GM12873 (cell line): ENCODE measurements around the gene BIRC7.

Experiments
- TF ChIP-seq, protein P1 (sequence below): IDR thresholded peaks from 2 replicates; pipeline ENCODE4 v1.5.1; 2012; ENCODE audit warnings: low read depth, mild to moderate bottlenecking, moderate library complexity, low read length, control low read depth; ENCODE audit not compliant: insufficient read depth; ENCODE audit errors: missing control alignments

BIRC7 gene

DNA sequence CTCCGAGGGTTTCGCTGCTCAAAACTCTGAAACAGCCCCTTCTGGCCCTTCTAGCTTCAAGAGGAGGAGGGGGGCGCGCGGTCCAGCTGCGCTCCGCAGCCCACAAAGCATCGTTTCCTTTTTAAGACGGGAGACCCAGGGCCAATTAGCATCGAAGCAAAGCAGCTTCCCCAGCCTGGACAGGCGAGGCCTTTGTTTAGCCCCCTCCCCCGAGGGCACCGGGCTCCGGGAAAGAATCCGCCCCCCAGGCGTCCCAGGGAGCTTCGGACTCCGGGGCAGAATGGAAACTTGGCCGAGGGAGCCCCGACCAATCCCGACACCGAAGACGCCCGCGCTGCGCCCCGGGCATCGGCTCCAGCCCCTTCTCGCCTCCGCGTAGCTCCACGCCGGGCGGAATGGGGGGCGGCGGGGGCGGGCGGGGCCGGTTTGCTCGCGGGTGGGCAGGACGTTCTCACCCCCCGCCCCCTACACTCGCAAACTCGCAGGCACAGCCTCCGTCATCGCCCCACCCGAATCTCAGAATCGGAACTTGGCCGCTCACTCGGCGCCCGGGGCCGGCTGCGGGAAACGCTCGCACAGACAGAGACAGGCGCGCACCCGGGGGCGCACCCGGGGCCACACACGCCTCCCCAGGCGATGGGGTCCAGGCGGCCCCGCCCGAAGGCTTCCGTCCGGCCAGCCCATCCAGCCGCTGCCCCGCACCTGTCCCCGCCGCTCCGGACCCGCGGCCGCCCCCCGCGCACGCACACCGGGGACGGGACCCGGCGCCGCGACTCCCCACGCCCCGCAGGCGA lies 17.9 kb downstream of the BIRC7 start:
- TF ChIP-seq, protein P1, sequence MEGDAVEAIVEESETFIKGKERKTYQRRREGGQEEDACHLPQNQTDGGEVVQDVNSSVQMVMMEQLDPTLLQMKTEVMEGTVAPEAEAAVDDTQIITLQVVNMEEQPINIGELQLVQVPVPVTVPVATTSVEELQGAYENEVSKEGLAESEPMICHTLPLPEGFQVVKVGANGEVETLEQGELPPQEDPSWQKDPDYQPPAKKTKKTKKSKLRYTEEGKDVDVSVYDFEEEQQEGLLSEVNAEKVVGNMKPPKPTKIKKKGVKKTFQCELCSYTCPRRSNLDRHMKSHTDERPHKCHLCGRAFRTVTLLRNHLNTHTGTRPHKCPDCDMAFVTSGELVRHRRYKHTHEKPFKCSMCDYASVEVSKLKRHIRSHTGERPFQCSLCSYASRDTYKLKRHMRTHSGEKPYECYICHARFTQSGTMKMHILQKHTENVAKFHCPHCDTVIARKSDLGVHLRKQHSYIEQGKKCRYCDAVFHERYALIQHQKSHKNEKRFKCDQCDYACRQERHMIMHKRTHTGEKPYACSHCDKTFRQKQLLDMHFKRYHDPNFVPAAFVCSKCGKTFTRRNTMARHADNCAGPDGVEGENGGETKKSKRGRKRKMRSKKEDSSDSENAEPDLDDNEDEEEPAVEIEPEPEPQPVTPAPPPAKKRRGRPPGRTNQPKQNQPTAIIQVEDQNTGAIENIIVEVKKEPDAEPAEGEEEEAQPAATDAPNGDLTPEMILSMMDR, result no peak

DNA sequence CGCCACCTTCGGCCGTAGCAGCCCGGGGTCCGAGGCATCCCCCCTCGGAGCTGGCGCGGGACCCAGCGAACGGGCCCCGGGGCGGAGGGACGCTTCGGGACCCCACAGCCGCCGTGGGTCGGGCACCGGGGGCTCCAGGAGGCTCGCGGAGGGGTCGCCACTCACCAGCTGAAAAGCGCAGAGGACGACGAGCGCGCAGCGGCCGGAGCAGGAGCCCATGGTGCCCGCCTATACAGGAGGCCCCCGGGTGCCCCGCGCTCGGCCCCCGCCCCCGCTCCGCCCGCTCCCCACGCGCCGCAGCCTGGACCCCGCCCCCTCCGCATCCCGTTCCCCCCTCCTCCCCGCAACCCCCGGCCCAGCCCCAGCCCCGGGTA lies 18.5 kb downstream of the BIRC7 start, which contains the start of gene NKAIN4:
Gene NKAIN4 (minus strand): TSS at position 232 of the 374 bp plus-strand sequence. CDS start 13 bp downstream, at position 219.
- TF ChIP-seq, protein P1, result no peak

DNA sequence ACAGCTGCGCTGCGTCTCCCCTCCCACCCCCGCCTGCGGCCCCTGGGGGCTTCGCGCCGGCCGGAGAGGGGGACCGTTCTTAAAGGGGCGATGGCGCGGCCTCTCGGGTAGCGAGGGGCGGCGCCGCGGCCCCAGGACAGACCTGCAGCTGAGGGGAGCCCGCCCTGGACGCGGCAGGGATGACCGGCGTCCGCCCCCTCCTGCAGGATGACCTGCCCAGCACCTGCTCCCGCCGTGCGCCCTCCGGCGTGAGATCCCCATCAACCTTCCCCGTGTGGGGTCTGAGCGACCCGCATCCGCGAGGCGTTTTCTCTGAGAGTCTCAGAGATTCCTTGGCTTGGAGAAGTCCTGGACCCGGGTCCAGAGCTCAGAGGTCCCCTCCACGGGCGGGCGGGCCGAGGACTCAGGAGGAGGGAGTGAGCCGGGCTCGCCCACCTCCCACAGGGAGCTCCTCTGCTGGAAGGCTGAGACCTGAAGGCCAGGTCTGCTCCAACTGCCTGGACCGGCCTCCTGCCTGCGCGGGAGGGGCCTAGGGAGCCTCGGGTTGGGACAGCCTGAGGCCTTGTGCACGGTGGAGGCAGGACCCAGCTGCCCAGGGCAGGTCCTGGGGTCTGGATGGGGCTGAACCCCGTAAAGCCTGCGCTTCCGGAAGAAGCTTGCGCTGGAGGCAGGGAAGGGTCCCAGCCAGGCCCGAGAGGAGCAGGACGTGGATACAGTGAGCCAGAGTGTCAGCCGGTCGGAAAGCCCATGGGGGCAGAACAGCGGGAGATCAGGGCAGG lies 19.1 kb downstream of the BIRC7 start:
- TF ChIP-seq, protein P1, result no peak

DNA sequence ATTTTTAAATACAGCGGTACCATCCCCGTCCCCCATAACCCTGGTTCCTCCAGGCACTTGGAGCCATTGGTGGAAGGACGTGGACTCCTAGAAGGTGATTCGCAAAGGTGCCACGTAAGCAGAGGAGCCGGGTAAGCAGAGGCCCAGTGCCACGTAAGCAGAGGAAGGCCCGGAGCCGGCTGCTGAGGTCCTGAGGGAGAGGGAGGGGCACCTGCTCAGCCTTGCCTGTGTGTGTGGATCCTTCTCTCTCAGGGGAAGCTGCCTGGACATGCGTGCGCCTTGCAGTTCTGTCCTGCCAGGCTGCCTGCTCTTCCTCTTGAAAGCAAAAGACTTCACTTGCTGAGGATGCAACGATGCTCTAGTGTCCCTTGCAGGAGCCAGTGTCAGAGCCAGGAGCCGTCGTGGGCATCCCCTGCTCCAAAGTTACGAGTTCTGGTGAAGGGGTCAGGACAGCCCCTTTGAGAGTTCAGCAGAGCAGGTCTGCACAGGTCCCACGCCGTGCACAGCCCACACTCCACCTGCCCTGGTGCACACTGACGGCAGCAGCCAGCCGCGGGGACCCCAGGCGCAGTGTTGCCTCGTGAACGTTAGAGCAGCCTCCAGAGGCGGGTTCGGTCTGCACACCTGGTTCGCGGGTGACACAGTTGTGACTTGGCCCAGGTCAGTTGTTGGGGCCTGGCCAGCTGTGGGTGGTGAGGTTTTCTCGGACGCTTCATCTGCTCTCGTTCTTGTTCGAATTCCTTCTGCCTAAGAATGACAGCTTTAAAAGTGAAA lies 20.4 kb downstream of the BIRC7 start:
- TF ChIP-seq, protein P1, result no peak

DNA sequence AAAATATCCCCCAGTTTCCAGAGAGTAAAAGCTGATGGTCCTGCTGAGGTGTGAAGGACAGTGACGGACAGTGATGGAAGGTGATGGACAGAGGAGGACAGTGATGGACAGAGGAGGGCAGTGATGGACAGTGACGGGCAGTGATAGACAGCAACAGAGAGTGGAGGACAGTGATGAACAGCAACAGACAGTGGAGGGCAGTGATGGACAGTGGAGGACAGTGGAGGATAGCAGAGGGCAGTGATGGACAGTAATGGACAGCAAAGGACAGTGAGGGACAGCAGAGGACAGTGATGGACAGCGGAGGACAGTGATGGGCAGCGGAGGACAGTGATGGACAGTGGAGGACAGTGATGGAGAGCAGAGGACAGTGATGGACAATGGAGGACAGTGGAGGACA lies 21.2 kb downstream of the BIRC7 start:
- TF ChIP-seq, protein P1, result no peak

DNA sequence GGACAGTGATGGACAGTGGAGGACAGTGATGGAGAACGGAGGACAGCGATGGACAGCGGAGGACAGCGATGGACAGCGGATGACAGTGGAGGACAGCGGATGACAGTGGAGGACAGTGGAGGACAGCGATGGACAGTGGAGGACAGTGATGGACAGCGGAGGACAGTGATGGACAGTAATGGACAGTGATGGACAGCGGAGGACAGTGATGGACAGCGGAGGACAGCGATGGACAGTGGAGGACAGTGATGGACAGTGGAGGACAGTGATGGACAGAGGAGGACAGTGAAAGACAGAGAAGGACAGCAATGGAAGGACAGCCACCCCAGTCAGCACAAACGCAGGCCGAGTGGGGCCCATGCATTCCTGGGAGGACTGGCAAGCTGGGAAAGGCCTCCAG lies 21.9 kb downstream of the BIRC7 start:
- TF ChIP-seq, protein P1, result no peak

DNA sequence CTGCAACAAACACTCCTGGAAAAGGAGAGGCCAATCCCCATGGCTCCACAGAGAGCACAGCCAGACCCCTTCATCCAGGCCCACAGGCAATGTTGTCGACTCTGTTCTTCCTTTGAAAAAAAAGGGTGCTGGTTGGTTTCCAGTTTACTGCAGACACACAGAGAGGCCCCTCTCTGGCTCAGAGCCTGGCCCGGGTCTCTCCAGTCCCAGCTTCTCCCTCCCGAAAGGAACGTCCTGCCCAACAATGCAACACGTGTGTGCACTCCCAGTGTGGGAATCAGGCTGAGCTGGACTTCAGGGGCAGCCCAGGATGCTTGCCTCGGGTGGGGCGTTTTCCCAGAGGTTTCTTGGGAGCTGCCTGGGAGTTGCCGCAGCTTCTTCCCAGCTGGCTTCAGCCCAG lies 23.1 kb downstream of the BIRC7 start:
- TF ChIP-seq, protein P1, result no peak
